Stomach (tissue), 4 donors: ENCODE data around the gene MON1A.
"Not testable (repeated sequence)": the region's sequence is repeated elsewhere in the genome, so short reads cannot be mapped to it uniquely, and the experiment has no call there.

Experiments used
- CTCF ChIP-seq, 7 experiments: fragments of 450-650 bp in 4 of 7; fragments of 200-600 bp in 3 of 7; sonication (generic) in 3 of 7; IDR thresholded peaks; one replicate each; pipeline ENCODE4 v1.5.1; 2016 to 2019; ENCODE audit warnings: antibody characterized with exemption in 7 of 7, control low read depth in 2 of 7, mild to moderate bottlenecking in 1 of 7
- EP300 ChIP-seq: sonication (generic); formaldehyde crosslinking; IDR thresholded peaks from one replicate; pipeline ENCODE4 v1.6.1; 2017; ENCODE audit warnings: antibody characterized with exemption
- POLR2A ChIP-seq, 4 donors: fragments of 450-650 bp; IDR thresholded peaks; one replicate each; pipeline ENCODE4 v1.6.1; 2016; ENCODE audit warnings: antibody characterized with exemption in 4 of 4, control low read depth in 2 of 4, mild to moderate bottlenecking in 1 of 4, moderate library complexity in 1 of 4
- POLR2AphosphoS5 ChIP-seq, 3 donors: sonication (generic); formaldehyde crosslinking; IDR thresholded peaks; one replicate each; pipeline ENCODE4 v1.6.1; 2016; ENCODE audit warnings: antibody characterized with exemption in 3 of 3

- TF ChIP-seq CTCF (IDR thresholded peaks at IDR 0.05); EP300; POLR2AphosphoS5 (IDR thresholded peaks at IDR 0.05); POLR2A (IDR thresholded peaks at IDR 0.05): not testable (repeated sequence)
These were observed 25.2 kb downstream of the MON1A start for GRCh38 chr3:49904448-49904847.
